ENCODE data around the gene ACLY. TPM values are rescaled to one million over a fixed set of nuclear protein-coding genes. Genes with fewer than 3 reads are reported as not detected.
A peak's percentile ranks its signal among the peaks of the same experiment; 100 is the strongest.

ACLY gene
- total and polyA plus RNA-seq, 2 of the 13 experiments (the other 11 are each of a cell fraction or from before 2014, with no cell fraction given), result 111 to 218 TPM

- TF ChIP-seq SRSF1 (optimal IDR thresholded peaks at IDR 0.05; ENCODE audit: low read depth, low read length) (no peak), GZF1 (CRISPR knock-in tag; IDR thresholded peaks at IDR 0.05) (no peak), PLSCR1 (CRISPR knock-in tag; IDR thresholded peaks at IDR 0.05; ENCODE audit: borderline replicate concordance) (no peak), ZBTB2 (CRISPR knock-in tag; IDR thresholded peaks at IDR 0.05; ENCODE audit: low read depth) (no peak), PRPF4 (IDR thresholded peaks at IDR 0.05; ENCODE audit: low read depth, low read length, poor library complexity, severe bottlenecking) (no peak), KLF15 (CRISPR knock-in tag; IDR thresholded peaks at IDR 0.05; ENCODE audit: borderline replicate concordance) (no peak), RELA (CRISPR knock-in tag; IDR thresholded peaks at IDR 0.05) (no peak), ZFY (CRISPR knock-in tag; IDR thresholded peaks at IDR 0.05) (no peak), ZNF784 (CRISPR knock-in tag; IDR thresholded peaks at IDR 0.05; ENCODE audit: borderline replicate concordance) (0 out of 2 replicates have a peak, but pooled peaks have one; percentile 73), ZSCAN12 (CRISPR knock-in tag; IDR thresholded peaks at IDR 0.05) (no peak), ZNF577 (CRISPR knock-in tag; IDR thresholded peaks at IDR 0.05; ENCODE audit: borderline replicate concordance, low read depth) (no peak), ZNF781 (CRISPR knock-in tag; IDR thresholded peaks at IDR 0.05; ENCODE audit: borderline replicate concordance, not compliant biosample characterization) (no peak), DDIT3 (CRISPR knock-in tag; IDR thresholded peaks at IDR 0.05) (no peak), RAD21 (CRISPR knock-in tag; IDR thresholded peaks at IDR 0.05) (no peak), ZSCAN29 (CRISPR knock-in tag; conservative IDR thresholded peaks at IDR 0.05) (no peak), BORCS8-MEF2B (CRISPR knock-in tag; IDR thresholded peaks at IDR 0.05) (no peak), JUNB (CRISPR knock-in tag; IDR thresholded peaks at IDR 0.05; ENCODE audit: borderline replicate concordance) (no peak), ZNF350 (CRISPR knock-in tag; IDR thresholded peaks at IDR 0.05; ENCODE audit: borderline replicate concordance, low read depth) (0 out of 2 replicates have a peak, but pooled peaks have one; percentile 2), ZNF232 (CRISPR knock-in tag; IDR thresholded peaks at IDR 0.05; ENCODE audit: borderline replicate concordance) (no peak), ZNF746 (CRISPR knock-in tag; IDR thresholded peaks at IDR 0.05) (0 out of 2 replicates have a peak, but pooled peaks have one; percentile 10), ZNF263 (CRISPR knock-in tag; IDR thresholded peaks at IDR 0.05) (no peak)
- TF ChIP-seq, protein P1, sequence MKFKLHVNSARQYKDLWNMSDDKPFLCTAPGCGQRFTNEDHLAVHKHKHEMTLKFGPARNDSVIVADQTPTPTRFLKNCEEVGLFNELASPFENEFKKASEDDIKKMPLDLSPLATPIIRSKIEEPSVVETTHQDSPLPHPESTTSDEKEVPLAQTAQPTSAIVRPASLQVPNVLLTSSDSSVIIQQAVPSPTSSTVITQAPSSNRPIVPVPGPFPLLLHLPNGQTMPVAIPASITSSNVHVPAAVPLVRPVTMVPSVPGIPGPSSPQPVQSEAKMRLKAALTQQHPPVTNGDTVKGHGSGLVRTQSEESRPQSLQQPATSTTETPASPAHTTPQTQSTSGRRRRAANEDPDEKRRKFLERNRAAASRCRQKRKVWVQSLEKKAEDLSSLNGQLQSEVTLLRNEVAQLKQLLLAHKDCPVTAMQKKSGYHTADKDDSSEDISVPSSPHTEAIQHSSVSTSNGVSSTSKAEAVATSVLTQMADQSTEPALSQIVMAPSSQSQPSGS (CRISPR knock-in tag; IDR thresholded peaks at IDR 0.05), result no peak
- TF ChIP-seq, protein P2, sequence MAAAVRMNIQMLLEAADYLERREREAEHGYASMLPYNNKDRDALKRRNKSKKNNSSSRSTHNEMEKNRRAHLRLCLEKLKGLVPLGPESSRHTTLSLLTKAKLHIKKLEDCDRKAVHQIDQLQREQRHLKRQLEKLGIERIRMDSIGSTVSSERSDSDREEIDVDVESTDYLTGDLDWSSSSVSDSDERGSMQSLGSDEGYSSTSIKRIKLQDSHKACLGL (CRISPR knock-in tag; IDR thresholded peaks at IDR 0.05), result no peak
Observed at GRCh38 chr17:41919840-41920579, 1.3 kb upstream of the ACLY start (continued).

All from HepG2 (cell line).